Activated CD8-positive, alpha-beta T cell treated with anti-CD3 and anti-CD28 coated beads for 36 hours (primary cell): ENCODE results near the gene GRPEL1. TPM values are rescaled to one million over a fixed set of nuclear protein-coding genes. Genes with fewer than 3 reads are reported as not detected.

Experiments used
- ATAC-seq: fragments of 200-7000 bp; cut with Tn5 transposase; one replicate; pipeline ENCODE4 v1.10.0; 2021; ENCODE audit warnings: mild to moderate bottlenecking, moderate library complexity
- CTCF ChIA-PET: fragments of 350-600 bp; sonication (Branson Sonifier 250); formaldehyde crosslinking; loops from one replicate; lab custom pipeline; 2021; ENCODE audit warnings: antibody characterized with exemption; lab: Charles Lee
- POLR2A ChIA-PET: fragments of 350-600 bp; sonication (Branson Sonifier 250); formaldehyde crosslinking; loops from one replicate; lab custom pipeline; 2021; ENCODE audit warnings: antibody characterized with exemption; lab: Charles Lee
- DNase-seq: peaks from one replicate; pipeline ENCODE4 v3.0.0-alpha.2; 2020
- H3K27ac Mint-ChIP-seq: one replicate; pipeline ENCODE4 v1.8.0; 2021; ENCODE audit warnings: mild to moderate bottlenecking, mixed read lengths
- H3K27me3 Mint-ChIP-seq: one replicate; pipeline ENCODE4 v1.8.0; 2021; ENCODE audit warnings: mixed read lengths
- H3K36me3 Mint-ChIP-seq: one replicate; pipeline ENCODE4 v1.8.0; 2021; ENCODE audit warnings: low read depth, mixed read lengths
- H3K4me1 Mint-ChIP-seq: one replicate; pipeline ENCODE4 v1.8.0; 2021; ENCODE audit warnings: low read depth, mixed read lengths
- H3K4me3 Mint-ChIP-seq: one replicate; pipeline ENCODE4 v1.8.0; 2021; ENCODE audit warnings: mild to moderate bottlenecking, moderate library complexity, mixed read lengths
- H3K9me3 Mint-ChIP-seq: one replicate; pipeline ENCODE4 v1.8.0; 2021; ENCODE audit warnings: mixed read lengths
- intact Hi-C: fragments of 100-400 bp; cut with micrococcal nuclease; formaldehyde crosslinking; loops from one replicate; pipeline ENCODE4 v1.10.0; 2022
- total RNA-seq, 2 experiments: library from RNA; stranded (reverse); gene quantifications; one replicate each; pipeline ENCODE4 v1.2.3, GENCODE V29; 2021
- TF ChIP-seq, protein P1 (sequence below): fragments of 200-600 bp; IDR thresholded peaks from one replicate; pipeline ENCODE4 v1.8.0; 2022; ENCODE audit warnings: antibody characterized with exemption, mild to moderate bottlenecking

Gene GRPEL1
- total RNA-seq, 2 experiments from 2014 or later = 82.4 to 84.5 TPM

DNA sequence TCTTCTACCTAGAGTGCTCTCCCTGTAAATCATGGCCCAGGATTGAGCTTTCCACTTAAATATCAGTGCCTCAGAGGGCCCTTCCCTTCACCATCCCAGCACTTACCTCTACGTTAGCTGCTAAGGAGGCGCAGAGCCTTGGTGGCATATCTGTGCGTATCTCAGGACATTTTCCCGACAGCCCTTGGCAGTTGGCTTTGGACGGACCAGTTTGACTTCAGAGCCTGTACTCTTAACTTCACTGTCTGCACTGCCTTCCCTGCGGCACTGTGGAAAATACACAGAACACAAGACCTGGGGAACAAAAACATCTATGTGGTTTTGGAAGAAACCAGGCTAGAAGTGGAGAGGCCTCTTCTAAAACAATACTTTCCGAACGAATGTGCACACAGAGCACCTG lies 22.3 kb downstream of the GRPEL1 start:
- Mint-ChIP-seq H3K4me3 (peak overlapping the region; percentile 87), H3K27me3 (no peaks in the 10 kb centered on the region), H3K9me3 (no peaks in the 10 kb centered on the region), H3K4me1 (peaks cover 57% of the 10 kb centered on the region), H3K36me3 (no peaks in the 10 kb centered on the region), H3K27ac (peak overlapping the region; percentile 47)
- no peak for ATAC-seq
- DNase-seq = no peak
- CTCF ChIA-PET = interaction anchor here (1.0 to 6.5 kb wide), 8 partner anchors 10 to 327 kb away, joined by 3 to 92 read pairs (median 3); partner anchors contain the start of gene GRPEL1
- TF ChIP-seq, protein P1, sequence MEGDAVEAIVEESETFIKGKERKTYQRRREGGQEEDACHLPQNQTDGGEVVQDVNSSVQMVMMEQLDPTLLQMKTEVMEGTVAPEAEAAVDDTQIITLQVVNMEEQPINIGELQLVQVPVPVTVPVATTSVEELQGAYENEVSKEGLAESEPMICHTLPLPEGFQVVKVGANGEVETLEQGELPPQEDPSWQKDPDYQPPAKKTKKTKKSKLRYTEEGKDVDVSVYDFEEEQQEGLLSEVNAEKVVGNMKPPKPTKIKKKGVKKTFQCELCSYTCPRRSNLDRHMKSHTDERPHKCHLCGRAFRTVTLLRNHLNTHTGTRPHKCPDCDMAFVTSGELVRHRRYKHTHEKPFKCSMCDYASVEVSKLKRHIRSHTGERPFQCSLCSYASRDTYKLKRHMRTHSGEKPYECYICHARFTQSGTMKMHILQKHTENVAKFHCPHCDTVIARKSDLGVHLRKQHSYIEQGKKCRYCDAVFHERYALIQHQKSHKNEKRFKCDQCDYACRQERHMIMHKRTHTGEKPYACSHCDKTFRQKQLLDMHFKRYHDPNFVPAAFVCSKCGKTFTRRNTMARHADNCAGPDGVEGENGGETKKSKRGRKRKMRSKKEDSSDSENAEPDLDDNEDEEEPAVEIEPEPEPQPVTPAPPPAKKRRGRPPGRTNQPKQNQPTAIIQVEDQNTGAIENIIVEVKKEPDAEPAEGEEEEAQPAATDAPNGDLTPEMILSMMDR = no peak
- intact Hi-C loops = no loop called here
- POLR2A ChIA-PET = interaction anchor here (6.2 to 11.1 kb wide), 2 partner anchors 14 to 23 kb away, joined by 67 to 123 read pairs; partner anchors contain the start of gene GRPEL1

DNA sequence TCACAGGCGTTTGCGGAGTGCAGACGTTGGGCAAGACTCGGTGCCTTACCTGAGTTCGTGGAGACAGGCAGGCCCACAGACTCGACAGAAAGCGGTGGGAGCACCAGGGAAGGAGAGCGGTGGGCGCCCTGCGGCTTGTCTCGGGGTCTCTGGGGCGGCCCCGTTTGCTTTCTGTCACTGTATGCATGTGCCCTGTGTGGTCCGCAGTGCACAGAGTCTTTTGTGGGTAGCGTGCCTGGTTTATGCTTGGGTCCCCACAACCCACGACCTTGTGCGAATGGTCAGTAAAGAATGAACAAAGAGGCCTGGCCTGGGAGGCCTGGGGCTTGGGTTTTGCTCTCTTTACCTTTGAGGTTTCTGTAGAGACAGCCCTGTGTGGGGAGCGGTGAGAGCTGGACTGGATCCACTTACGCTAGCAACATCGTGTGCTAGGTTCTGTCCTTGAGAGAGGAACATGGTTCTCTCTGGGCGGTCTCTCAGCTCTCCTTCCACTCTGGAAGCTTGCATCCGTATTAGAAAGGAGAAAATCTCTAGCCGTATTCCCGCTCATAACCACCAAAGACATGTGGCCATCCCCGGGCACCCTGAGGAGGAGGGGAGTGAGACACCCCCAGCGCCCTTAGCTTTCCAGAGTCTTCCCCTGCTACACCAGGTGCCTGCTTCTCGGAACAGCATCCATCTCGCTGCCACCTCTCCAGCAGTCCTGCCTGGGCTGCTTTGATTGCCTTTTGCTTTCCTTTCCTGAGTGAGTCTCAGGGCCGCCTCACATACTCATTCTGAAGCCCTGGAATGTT lies 23.5 kb downstream of the GRPEL1 start:
- DNase-seq = no peak

DNA sequence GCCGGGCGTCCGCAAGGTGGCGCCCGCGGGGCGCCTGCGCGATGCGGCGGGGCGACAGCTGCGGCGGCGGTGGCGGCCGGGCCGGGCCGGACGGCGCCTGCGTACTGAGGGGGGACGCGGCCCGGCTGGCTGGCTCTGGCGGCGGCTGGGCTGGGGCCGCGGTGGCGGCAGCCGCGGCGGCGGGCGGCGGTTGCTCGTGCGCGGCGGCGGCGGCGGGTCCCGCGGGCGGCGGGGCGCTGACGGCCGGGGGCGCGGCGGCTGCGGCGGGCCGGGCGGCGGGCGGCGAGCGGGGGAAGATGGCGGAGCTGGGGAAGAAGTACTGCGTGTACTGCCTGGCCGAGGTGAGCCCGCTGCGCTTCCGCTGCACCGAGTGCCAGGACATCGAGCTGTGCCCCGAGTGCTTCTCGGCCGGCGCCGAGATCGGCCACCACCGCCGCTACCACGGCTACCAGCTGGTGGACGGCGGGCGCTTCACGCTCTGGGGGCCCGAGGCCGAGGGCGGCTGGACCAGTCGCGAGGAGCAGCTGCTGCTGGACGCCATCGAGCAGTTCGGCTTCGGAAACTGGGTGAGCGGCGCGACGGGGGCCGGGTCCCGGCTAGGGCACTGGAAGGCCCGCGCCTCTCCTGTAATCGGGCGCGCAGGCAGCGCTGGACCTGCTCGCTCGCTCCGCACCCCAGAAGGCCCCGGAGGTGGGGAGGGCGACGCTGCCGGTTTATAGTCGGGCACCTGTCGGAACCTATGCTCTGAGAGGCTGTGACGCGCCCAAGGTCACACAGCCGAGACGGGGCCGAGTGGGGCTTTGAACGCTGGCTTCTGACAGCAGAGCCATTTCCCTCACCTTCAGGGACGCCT lies 24.4 kb downstream of the GRPEL1 start, which contains the start of gene TADA2B:
TADA2B (plus strand) TSS at position 89 of the 853 bp plus-strand sequence; CDS start at position 297, 208 bp downstream.
- no peaks in the 10 kb centered on the region for H3K27me3 Mint-ChIP-seq
- POLR2A ChIA-PET = interaction anchor here (0.8 to 11.1 kb wide), 7 partner anchors 16 to 370 kb away, joined by 3 to 123 read pairs (median 5); partner anchors contain the start of genes GRPEL1 and TBC1D14
- H3K27ac Mint-ChIP-seq = peak within 1 kb of the TSS; percentile 73
- H3K36me3 Mint-ChIP-seq = no peaks in the 10 kb centered on the region
- TF ChIP-seq, protein P1 = no peak
- peak; percentile 46 for ATAC-seq
- intact Hi-C loops = loop anchor here (2.0 kb wide), 1 partner anchor 25 kb away; the partner anchor contains the start of gene GRPEL1
- no peaks in the 10 kb centered on the region for H3K9me3 Mint-ChIP-seq
- peak; percentile 65 for DNase-seq
- peak within 1 kb of the TSS; percentile 87 for H3K4me3 Mint-ChIP-seq
- H3K4me1 Mint-ChIP-seq = peaks cover 48% of the 10 kb centered on the region
- CTCF ChIA-PET = interaction anchor here (0.7 to 6.5 kb wide), 35 partner anchors 8 to 330 kb away, joined by 3 to 92 read pairs (median 4); partner anchors contain the start of genes BLOC1S4, GRPEL1 and TBC1D14

More for the DNA sequence above, 23.5 kb downstream of the GRPEL1 start:
- H3K9me3 Mint-ChIP-seq = no peaks in the 10 kb centered on the region
- peak overlapping the region; percentile 87 for H3K4me3 Mint-ChIP-seq
- H3K36me3 Mint-ChIP-seq = no peaks in the 10 kb centered on the region
- no peaks in the 10 kb centered on the region for H3K27me3 Mint-ChIP-seq
- intact Hi-C loops = no loop called here
- no peak for ATAC-seq
- TF ChIP-seq, protein P1 = no peak
- ChIA-PET CTCF (interaction anchor here (1.0 to 6.5 kb wide), 17 partner anchors 11 to 328 kb away, joined by 3 to 92 read pairs (median 6); partner anchors contain the start of genes BLOC1S4 and GRPEL1), POLR2A (interaction anchor here (1.0 to 11.1 kb wide), 7 partner anchors 15 to 135 kb away, joined by 3 to 123 read pairs (median 5); partner anchors contain the start of gene GRPEL1)
- peak overlapping the region; percentile 70 for H3K27ac Mint-ChIP-seq
- peaks cover 53% of the 10 kb centered on the region for H3K4me1 Mint-ChIP-seq

DNA sequence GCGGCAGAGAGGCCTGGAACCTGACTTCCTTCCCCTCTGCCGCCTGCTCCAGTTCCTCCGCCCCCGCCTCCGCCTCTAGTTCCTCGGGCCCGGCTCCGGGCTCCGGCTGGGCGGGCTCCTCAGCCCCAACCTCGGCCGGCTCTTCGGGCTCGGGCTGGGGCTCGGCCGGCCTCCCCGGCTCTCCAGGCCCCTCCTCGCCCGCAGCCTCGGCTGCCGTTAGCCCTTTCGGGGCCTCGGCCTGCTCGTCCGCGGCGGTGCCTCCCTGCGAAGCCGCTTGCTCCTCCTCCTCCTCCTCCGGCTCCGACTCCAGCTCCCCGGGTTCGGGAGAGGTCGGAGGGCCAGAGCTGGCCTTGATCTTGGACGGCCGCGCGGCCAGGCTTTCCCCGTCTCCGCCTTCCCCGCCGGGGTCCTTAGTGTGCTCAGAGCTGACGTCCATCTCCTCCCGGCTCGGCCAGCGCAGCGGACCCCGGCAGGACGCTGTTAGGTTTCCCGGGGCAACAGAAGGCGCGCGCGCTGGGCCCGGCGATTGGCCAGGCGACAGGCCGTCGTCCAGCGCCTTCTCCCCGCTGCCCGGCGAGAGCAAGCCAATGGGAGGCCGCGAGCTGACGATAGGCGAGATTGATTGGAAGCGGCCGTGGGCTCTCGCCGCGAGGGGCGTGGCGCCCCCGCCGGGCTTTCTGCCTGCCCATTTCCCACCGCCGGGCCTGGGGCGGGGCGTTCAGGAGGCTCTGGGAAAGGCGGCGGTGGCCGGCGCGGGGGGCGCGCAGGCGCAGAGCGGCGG lies 25.2 kb downstream of the GRPEL1 start:
- Mint-ChIP-seq H3K4me1 (peaks cover 44% of the 10 kb centered on the region), H3K27me3 (no peaks in the 10 kb centered on the region), H3K27ac (peak overlapping the region; percentile 73), H3K4me3 (peak overlapping the region; percentile 83), H3K9me3 (no peaks in the 10 kb centered on the region), H3K36me3 (no peaks in the 10 kb centered on the region)
- intact Hi-C loops = loop anchor here (2.0 kb wide), 1 partner anchor 26 kb away; the partner anchor contains the start of gene GRPEL1
- TF ChIP-seq, protein P1 = peak; percentile 14
- peak; percentile 92 for DNase-seq
- ATAC-seq = peak; percentile 91
- CTCF ChIA-PET = interaction anchor here (0.6 to 6.5 kb wide), 35 partner anchors 8 to 329 kb away, joined by 3 to 92 read pairs (median 4); partner anchors contain the start of genes BLOC1S4, GRPEL1 and TBC1D14
- POLR2A ChIA-PET = interaction anchor here (0.8 to 11.1 kb wide), 5 partner anchors 17 to 369 kb away, joined by 3 to 123 read pairs (median 7); partner anchors contain the start of genes GRPEL1 and TBC1D14
